Ramos (cell line): Measurements from ENCODE around the gene MEI1.
"Not testable (repeated sequence)": the region's sequence is repeated elsewhere in the genome, so short reads cannot be mapped to it uniquely, and the experiment has no call there.

ENCODE experiments used
- in situ Hi-C: fragments of 300-500 bp; cut with MboI; formaldehyde crosslinking; loops from one replicate; pipeline ENCODE4 v1.14.3; 2022; ENCODE audit warnings: low sequenced_read_pairs; ENCODE audit not compliant: unreplicated experiment

Gene MEI1

GRCh38 chr22:41699264-41700107 lies at the start of gene MEI1:
Gene MEI1 (plus strand): TSS chr22:41699503. CDS start chr22:41699539, 36 bp downstream.
- in situ Hi-C loops = loop anchor here (5.0 kb wide), 1 partner anchor 243 kb away; no protein-coding TSS in a partner anchor

- in situ Hi-C loops = no loop called here
Observed at GRCh38 chr22:41650229-41650628, 49.1 kb upstream of the MEI1 start.

DNA sequence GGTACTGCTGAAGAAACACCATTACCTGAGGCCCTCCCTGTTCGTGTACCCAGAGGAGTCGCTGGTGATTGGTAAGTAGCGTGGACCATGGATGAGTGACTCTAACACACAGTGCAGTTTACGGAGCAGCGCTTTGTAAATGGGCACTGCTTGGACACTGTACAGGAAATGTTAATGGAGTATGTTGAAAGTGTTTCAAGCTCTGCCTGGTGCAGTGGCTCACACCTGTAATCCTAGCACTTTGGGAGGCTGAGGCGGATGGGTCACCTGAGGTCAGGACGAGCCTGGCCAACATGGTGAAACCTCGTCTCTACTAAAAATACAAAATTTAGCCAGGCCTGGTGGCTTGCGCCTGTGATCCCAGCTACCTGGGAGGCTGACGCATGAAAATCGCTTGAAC lies 48.5 kb upstream of the MEI1 start:
- in situ Hi-C loops = no loop called here

DNA sequence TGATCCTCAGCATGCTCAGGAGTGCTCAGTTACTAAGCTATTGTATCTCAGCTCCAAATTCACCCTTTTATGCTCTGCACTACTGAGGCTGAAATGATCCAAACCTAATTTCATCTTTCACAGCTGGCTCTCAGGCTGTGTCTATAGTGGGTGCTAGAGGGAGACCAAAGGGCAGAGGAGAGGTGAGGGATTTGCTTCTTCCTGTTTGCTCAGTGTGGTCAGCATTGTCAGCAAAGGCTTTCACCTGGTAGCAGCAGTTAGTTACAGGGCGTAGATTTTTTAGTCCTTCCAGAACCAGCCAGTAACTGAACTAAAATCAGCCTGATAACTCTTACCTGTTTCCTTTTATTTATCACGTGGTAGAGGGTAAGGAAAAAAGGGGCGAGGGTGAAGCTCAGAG lies 45.0 kb upstream of the MEI1 start:
- in situ Hi-C loops = no loop called here

- in situ Hi-C loops = no loop called here
Observed at GRCh38 chr22:41656556-41656955, 42.7 kb upstream of the MEI1 start.

DNA sequence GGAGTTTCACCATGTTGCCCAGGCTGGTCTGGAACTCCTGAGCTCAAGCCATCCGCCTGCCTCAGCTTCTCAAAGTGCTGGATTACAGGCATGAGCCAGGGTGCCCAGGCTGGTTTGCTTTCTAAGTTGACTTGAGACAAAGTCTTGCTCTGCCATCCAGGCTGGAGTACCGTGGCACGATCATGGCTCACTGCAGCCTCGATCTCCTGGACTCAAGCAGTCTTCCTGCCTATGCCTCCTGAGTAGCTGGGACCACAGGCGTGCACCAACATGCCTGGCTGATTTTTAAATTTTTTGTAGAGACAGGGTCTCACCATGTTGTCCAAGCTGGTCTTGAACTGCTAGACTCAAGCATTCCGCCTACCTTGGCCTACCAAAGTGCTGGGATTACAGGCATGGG lies 41.6 kb upstream of the MEI1 start:
- in situ Hi-C loops = no loop called here

- in situ Hi-C loops = no loop called here
Observed at GRCh38 chr22:41658869-41659268, 40.4 kb upstream of the MEI1 start.

DNA sequence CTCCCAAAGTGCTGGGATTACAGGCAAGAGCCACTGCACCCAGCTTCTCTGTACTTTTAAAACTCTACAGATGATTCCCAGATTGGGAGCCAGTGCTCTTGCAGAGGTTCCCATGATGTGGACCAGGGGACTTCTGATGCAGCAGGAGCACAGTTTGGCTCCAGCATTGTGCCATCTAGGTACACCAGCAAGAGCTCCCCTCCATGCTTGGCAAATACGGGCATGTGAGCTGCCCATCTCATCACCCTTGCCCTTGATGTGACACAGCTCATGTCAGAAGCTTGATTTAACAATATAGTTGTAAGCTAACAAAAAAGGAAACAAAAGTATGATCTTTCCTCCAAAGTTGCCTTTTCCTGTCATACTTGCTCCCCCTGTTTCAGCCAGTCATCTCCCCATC lies 39.4 kb upstream of the MEI1 start:
- in situ Hi-C loops = no loop called here

DNA sequence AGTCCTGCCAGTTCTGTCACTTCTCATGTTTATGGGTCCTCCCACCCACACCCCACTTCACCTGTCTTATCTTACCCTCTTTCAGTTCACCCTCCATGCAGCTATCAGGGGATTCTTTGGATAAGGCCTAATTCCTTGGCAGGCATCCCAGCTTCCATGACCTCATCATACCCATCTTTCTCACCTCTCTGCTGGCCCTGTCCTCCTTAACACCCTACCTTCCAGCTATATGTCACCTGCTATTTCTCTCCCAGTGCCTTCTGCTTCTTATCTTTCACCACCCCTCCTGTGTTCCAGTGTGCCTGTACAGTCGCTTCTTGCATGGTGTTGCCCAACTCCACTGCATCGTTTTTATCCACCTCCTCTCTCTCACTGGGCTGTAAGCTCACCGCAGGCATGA lies 38.9 kb upstream of the MEI1 start:
- in situ Hi-C loops = no loop called here

DNA sequence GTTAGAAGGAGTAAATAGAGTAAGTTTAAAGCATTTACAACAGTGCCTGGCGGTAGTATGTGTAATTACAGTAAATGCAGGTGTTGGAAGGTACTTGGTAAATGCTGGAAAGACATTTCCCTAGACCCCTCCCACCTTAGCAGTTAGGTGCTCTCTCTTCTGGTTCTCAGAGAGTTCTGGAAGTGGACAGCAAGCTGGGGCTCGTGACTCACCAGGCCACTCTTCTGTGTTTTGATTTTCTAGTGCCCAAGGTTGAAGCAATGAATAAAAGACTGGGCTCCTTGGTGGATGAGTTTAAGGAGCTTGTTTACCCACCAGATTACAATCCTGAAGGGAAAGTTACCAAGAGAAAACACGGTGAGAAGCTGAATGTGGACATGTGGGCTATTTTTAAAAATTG lies 38.2 kb upstream of the MEI1 start:
- in situ Hi-C loops = no loop called here

GRCh38 chr22:41661713-41662112 lies 37.6 kb upstream of the MEI1 start:
- in situ Hi-C loops = no loop called here

DNA sequence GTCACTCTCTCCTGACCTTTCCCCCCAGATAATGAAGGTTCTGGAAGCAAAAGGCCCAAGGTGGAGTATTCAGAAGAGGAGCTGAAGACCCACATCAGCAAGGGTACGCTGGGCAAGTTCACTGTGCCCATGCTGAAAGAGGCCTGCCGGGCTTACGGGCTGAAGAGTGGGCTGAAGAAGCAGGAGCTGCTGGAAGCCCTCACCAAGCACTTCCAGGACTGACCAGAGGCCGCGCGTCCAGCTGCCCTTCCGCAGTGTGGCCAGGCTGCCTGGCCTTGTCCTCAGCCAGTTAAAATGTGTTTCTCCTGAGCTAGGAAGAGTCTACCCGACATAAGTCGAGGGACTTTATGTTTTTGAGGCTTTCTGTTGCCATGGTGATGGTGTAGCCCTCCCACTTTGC lies 35.7 kb upstream of the MEI1 start:
- in situ Hi-C loops = not testable (repeated sequence)

GRCh38 chr22:41664490-41664889 lies 34.8 kb upstream of the MEI1 start:
- in situ Hi-C loops = no loop called here

DNA sequence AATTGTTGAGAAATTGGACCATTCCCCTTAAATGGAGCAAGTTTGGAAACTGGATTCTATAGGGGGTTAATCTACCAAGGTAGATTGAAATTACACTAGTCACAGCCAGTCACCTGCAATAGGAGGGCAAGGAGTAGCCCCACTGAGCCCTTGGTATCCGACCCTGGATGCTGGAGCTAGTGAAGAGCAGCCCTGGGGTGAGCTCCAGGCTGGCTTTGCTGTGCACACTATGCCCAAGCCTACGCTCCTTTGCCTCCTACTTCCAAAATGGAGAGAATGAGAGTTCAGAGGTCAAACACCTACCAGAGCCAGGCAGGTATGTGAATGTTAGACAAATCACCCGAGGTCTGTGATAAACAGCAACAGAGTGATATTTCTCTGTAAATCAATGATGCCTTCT lies 34.4 kb upstream of the MEI1 start:
- in situ Hi-C loops = no loop called here

- in situ Hi-C loops = no loop called here
Observed at GRCh38 chr22:41668971-41669911, 30.1 kb upstream of the MEI1 start.

DNA sequence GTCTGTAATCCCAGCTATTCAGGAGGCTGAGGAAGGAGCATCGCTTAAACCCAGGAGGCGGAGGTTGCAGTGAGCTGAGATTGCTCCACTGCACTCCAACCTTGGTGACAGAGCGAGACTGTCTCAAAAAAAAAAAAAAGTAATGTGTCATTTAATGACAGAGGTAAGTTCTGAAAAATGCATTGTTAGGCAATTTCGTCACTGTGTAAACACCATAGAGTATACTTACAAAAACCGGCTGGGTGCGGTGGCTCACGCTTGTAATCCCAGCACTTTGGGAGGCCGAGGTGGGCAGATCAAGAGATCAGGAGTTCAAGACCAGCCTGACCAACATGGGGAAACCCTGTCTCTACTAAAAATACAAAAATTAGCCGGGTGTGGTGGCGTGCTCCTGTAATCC lies 27.2 kb upstream of the MEI1 start:
- in situ Hi-C loops = not testable (repeated sequence)

GRCh38 chr22:41672780-41673509 lies 26.4 kb upstream of the MEI1 start:
- in situ Hi-C loops = no loop called here

DNA sequence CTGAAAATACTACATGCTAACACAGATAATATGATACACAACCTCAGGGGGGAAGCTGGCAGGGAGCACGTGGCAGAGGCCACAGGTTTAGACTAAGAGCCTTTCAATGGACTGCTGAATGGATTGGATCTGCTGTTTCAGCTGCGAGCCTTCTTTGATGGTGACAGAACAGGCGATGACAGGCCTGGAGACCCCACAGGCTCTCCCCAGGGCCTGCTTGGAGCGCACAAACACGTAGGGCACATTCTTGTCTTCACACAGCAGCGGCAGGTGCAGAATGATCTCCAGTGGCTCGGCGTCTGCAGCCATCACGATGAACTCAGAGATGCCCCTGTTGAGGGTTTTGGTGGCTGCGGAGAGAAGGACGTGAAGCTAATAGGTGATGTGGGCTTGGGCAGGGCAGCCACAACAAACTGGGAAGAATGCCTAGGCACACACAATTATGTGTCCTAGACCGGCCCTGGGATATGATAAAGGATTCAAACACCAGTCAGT lies 24.4 kb upstream of the MEI1 start:
- in situ Hi-C loops = no loop called here

- in situ Hi-C loops = no loop called here
Observed at GRCh38 chr22:41676134-41676533, 23.2 kb upstream of the MEI1 start.

- in situ Hi-C loops = no loop called here
Observed at GRCh38 chr22:41681616-41682015, 17.7 kb upstream of the MEI1 start.
